Type B pancreatic cell (in vitro differentiated cells): ENCODE data around the gene TNRC6C. TPM values are rescaled to one million over a fixed set of nuclear protein-coding genes. Genes with fewer than 3 reads are reported as not detected.

ENCODE experiments used
- DNase-seq: peaks from one replicate; pipeline ENCODE4 v3.0.0; 2021; ENCODE audit warnings: mixed read lengths; ENCODE audit not compliant: unreplicated experiment; ENCODE audit errors: extremely low spot score
- H3K27ac Mint-ChIP-seq: 2 replicates; pipeline ENCODE4 v1.8.0; 2021; ENCODE audit warnings: mild to moderate bottlenecking, mixed read lengths
- H3K27me3 Mint-ChIP-seq: 2 replicates; pipeline ENCODE4 v1.8.0; 2021; ENCODE audit warnings: mixed read lengths
- H3K36me3 Mint-ChIP-seq: 2 replicates; pipeline ENCODE4 v1.8.0; 2021; ENCODE audit warnings: mixed read lengths
- H3K4me1 Mint-ChIP-seq: one replicate; pipeline ENCODE4 v1.8.0; 2021; ENCODE audit warnings: mixed read lengths; ENCODE audit not compliant: unreplicated experiment
- H3K4me3 Mint-ChIP-seq: 2 replicates; pipeline ENCODE4 v1.8.0; 2021; ENCODE audit warnings: mild to moderate bottlenecking, mixed read lengths
- H3K9me3 Mint-ChIP-seq: 2 replicates; pipeline ENCODE4 v1.8.0; 2021; ENCODE audit warnings: mixed read lengths
- total RNA-seq: library from RNA; stranded (reverse); gene quantifications from 2 replicates; pipeline ENCODE4 v1.2.1, GENCODE V29; 2021; ENCODE audit warnings: low replicate concordance
- TF ChIP-seq, protein P1 (sequence below): fragments of 200-600 bp; sonication (generic); conservative IDR thresholded peaks from 2 replicates; pipeline ENCODE4 v1.5.0; 2021; ENCODE audit warnings: antibody characterized with exemption, mild to moderate bottlenecking

The TNRC6C gene
- total RNA-seq, 1 donor from 2014 or later, result 36.7 TPM

DNA sequence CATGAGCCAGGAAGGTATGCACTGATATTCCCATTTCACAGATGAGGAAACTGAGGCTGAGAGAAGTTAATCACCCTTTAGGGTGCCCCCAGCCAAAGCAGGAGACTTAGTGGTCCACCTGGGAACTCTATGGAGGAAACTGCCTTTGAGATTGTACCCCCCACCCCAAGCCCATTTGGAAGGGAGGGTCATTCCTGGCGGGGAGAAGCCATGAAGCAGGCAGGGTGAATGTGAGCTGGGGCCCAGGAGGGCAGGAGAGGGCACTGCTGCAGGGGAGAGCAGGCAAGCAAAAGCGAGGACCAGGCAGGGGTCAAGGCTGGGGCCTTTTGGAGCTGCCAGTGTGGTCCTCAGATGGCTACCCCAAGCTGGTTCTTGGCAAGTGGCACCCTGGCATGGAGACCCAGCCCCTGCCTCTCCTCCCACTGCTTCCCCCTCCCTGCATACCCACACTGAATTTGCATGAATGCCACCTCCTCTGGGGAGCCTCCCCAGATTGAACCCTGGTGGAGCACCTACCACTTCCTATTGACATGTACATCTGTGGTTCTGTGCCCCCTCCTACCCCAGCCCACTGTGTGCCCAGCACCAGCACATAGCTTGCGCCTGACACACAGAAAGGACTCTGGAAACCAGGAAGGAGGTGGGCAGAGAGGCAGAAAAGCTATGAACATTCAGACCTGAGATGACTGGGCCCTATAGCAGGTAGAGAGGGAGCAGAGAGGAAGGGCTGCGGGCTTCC, 171.0 kb downstream of the TNRC6C start:
- H3K27me3 Mint-ChIP-seq, result peaks cover 9% of the 10 kb centered on the region
- TF ChIP-seq, protein P1, sequence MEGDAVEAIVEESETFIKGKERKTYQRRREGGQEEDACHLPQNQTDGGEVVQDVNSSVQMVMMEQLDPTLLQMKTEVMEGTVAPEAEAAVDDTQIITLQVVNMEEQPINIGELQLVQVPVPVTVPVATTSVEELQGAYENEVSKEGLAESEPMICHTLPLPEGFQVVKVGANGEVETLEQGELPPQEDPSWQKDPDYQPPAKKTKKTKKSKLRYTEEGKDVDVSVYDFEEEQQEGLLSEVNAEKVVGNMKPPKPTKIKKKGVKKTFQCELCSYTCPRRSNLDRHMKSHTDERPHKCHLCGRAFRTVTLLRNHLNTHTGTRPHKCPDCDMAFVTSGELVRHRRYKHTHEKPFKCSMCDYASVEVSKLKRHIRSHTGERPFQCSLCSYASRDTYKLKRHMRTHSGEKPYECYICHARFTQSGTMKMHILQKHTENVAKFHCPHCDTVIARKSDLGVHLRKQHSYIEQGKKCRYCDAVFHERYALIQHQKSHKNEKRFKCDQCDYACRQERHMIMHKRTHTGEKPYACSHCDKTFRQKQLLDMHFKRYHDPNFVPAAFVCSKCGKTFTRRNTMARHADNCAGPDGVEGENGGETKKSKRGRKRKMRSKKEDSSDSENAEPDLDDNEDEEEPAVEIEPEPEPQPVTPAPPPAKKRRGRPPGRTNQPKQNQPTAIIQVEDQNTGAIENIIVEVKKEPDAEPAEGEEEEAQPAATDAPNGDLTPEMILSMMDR, result no peak
- H3K4me1 Mint-ChIP-seq, result peaks cover 17% of the 10 kb centered on the region
- no peaks in the 10 kb centered on the region for H3K36me3 Mint-ChIP-seq
- peak overlapping the region; percentile 93 for H3K4me3 Mint-ChIP-seq
- peak overlapping the region; percentile 89 for H3K27ac Mint-ChIP-seq
- DNase-seq, result no peak
- no peaks in the 10 kb centered on the region for H3K9me3 Mint-ChIP-seq

DNA sequence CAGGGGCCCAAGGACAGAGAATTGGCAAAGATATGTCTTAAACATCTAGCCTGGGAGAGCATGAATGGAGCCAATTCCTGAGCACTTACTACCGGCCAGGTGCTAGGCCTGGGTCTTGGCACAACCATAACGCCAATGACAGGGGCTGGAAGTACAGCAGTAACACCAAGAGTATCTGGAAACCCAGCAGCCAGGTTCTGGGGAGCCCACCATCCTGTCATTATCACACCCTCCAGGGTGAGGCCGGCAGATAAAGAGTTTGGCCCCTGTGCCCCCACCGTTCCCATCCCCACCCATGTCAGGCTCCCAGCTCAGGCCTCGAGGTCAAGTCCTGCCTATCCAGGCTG, 171.6 kb downstream of the TNRC6C start:
- Mint-ChIP-seq H3K9me3 (no peaks in the 10 kb centered on the region), H3K27ac (peak overlapping the region; percentile 65), H3K4me3 (peak overlapping the region; percentile 73), H3K27me3 (peaks cover 9% of the 10 kb centered on the region), H3K4me1 (peaks cover 17% of the 10 kb centered on the region), H3K36me3 (no peaks in the 10 kb centered on the region)
- TF ChIP-seq, protein P1, result no peak
- no peak for DNase-seq

DNA sequence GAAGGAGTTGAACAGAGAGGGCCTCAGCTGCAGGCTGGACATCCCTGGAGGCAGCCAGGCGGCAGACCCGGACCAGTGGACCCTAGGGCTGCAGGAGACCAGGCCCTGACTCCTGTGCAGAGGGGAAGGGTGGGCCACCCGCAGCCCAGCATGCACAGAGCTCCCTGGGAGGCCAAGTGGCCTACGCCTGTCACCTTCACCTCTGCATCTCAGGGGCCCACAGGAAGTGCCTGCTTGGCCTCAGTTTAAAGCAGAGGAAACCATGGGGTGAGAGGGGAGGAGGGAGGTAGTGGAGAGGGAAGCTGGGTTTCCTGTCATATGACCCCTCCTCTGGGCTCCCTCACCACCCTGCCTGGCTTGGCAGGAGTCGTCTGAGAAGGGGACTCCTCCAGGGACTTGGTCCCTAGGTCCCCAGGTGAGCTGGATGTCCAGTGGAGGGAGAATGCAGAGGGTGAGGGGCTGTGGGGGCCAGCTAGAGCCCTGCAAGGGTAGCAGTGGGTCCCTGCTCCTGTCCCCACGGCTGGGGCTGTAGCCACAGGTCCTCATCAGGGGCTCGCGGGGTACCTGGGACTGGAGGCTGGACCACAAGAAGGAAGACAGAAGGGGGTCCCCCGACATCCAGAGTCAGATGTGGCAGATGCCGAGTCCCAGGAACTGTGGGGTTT, 172.1 kb downstream of the TNRC6C start, which contains the start of gene TMC8:
TMC8 (plus strand) TSS at position 335 of the 665 bp plus-strand sequence. CDS start 818 bp downstream, outside the sequence.
- no peak for DNase-seq
- Mint-ChIP-seq H3K9me3 (no peaks in the 10 kb centered on the region), H3K27ac (peak within 1 kb of the TSS; percentile 65), H3K4me3 (peak within 1 kb of the TSS; percentile 73), H3K36me3 (no peaks in the 10 kb centered on the region), H3K27me3 (peaks cover 12% of the 10 kb centered on the region), H3K4me1 (peaks cover 17% of the 10 kb centered on the region)
- TF ChIP-seq, protein P1, result no peak

DNA sequence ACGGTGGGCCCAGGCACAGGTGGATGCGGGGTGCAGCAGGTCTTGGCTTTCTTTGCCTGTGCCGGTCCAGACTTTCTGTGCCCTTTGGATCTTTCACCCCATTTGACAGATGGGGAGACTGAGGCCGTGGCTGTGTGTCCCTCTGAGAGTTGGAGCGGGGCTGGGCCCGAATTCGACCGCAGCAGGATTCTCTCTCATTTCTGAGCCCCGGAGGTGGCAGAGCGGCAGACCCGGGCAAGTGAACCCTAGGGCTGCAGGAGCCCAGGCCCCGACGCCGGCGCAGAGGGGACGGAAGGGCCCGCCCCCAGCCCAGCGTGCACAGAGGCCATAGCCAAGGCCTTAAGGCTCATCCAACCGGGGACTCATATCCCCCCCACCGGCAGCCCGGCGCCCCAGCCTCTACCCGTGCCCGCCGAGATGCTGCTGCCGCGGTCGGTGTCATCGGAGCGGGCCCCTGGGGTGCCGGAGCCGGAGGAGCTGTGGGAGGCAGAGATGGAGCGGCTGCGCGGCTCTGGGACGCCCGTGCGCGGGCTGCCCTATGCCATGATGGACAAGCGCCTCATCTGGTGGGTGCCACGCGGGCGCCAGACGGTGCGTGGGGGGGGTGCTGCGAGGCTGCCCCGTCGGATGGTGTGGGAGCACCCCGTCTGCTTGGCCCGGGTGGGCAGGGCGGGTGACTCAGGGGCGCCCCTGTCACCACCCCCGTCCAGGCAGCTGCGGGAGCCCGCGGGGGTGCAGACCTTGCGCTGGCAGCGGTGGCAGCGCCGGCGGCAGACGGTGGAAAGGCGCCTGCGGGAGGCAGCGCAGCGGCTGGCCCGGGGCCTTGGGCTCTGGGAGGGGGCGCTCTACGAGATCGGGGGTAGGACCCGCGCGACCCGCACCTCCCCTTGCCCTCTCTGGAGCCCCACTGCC, 172.9 kb downstream of the TNRC6C start:
- DNase-seq, result no peak
- Mint-ChIP-seq H3K4me1 (peaks cover 17% of the 10 kb centered on the region), H3K4me3 (peak overlapping the region; percentile 47), H3K9me3 (no peaks in the 10 kb centered on the region), H3K27ac (no peak overlapping the region), H3K36me3 (no peaks in the 10 kb centered on the region), H3K27me3 (peaks cover 12% of the 10 kb centered on the region)
- TF ChIP-seq, protein P1, result no peak

DNA sequence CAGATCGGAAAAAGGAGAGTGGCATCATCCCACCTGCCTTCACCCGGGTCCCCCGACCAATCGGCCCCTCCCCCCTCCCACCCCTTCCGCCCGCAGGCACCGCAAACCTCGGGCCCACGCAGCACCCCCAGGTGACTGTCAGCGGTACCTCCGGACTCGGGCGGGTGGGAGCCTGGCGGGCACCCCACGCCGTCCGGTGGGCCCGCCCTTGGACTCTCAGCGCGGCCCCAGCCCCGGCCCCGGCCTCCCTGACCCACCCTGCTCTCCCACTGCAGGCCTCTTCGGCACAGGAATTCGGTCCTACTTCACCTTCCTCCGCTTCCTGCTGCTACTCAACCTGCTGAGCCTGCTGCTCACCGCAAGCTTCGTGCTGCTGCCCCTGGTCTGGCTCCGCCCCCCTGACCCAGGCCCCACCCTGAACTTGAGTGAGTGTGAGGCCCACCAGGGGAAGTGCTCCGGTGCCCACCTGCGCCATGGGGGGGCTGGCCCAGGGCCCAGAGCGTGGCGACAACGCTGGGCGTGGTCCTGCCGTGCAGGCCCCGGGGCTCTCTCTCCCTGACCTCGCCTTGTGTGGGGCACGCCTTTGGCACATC, 173.7 kb downstream of the TNRC6C start:
- Mint-ChIP-seq H3K27ac (no peak overlapping the region), H3K36me3 (no peaks in the 10 kb centered on the region), H3K4me1 (peaks cover 14% of the 10 kb centered on the region), H3K4me3 (peak overlapping the region; percentile 63), H3K27me3 (peaks cover 12% of the 10 kb centered on the region), H3K9me3 (no peaks in the 10 kb centered on the region)
- TF ChIP-seq, protein P1, result no peak
- no peak for DNase-seq
